Subcutaneous abdominal adipose tissue (tissue), 5 donors: ENCODE measurements around the gene PYCARD.

Experiments
- H3K27ac ChIP-seq: one replicate; pipeline ENCODE4 v1.7.0; 2013; ENCODE audit warnings: low read depth, mild to moderate bottlenecking, inconsistent platforms, low read length, moderate library complexity
- H3K27me3 ChIP-seq, 5 donors: one replicate each; pipeline ENCODE4 v1.7.0; 2013; ENCODE audit warnings: low read length in 5 of 5, inconsistent platforms in 1 of 5; ENCODE audit not compliant: control insufficient read depth in 5 of 5, insufficient read depth in 4 of 5
- H3K36me3 ChIP-seq, 5 donors: one replicate each; pipeline ENCODE4 v1.7.0; 2013; ENCODE audit warnings: low read length in 5 of 5; ENCODE audit not compliant: control insufficient read depth in 5 of 5, insufficient read depth in 5 of 5
- H3K4me1 ChIP-seq, 5 donors: one replicate each; pipeline ENCODE4 v1.7.0; 2013; ENCODE audit warnings: low read length in 5 of 5, mild to moderate bottlenecking in 3 of 5, moderate library complexity in 1 of 5; ENCODE audit not compliant: control insufficient read depth in 5 of 5, insufficient read depth in 5 of 5
- H3K4me3 ChIP-seq, 5 donors: one replicate each; pipeline ENCODE4 v1.7.0; 2013; ENCODE audit warnings: low read length in 5 of 5, low read depth in 1 of 5
- H3K9ac ChIP-seq, 5 donors: one replicate each; pipeline ENCODE4 v1.7.0; 2013; ENCODE audit warnings: low read length in 5 of 5, mild to moderate bottlenecking in 4 of 5, moderate library complexity in 3 of 5
- H3K9me3 ChIP-seq, 5 donors: one replicate each; pipeline ENCODE4 v1.7.0; 2013; ENCODE audit warnings: low read length in 5 of 5; ENCODE audit not compliant: control insufficient read depth in 5 of 5
- donor health status: healthy.
- donor health status: healthy.
- donor health status: healthy.
- donor health status: healthy.
- donor health status: healthy.

Gene PYCARD

DNA sequence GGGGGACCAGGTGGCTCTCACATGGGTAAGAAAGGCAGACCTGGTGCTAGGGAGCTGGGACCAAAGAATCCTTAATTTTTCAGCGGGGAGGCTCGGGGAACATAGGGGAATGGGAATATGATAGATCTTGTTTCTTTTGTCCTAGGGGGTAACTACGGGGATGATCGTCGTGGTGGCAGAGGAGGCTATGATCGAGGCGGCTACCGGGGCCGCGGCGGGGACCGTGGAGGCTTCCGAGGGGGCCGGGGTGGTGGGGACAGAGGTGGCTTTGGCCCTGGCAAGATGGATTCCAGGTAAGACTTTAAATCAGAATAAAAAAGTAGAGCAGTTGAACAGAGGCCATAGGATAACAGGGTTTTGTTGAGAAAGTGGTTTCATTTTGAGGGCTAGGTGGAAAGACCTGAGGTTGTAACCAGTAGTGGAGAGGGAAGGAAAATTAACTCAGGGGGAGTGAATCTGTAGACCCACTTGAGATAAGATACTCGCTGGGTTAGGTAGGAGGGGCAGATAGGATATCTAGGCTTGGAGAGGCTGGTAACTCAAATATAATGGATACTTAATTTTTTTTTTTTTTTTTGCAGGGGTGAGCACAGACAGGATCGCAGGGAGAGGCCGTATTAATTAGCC is 11.6 kb downstream of the PYCARD start:
- Histone ChIP-seq H3K4me1 (peaks cover 0 to 10% (median 0%) of the 10 kb centered on the region in 5 donors), H3K27ac (no peak overlapping the region), H3K4me3 (no peak overlapping the region), H3K27me3 (no peaks in the 10 kb centered on the region), H3K9ac (no peak overlapping the region), H3K9me3 (no peaks in the 10 kb centered on the region), H3K36me3 (peaks cover 56 to 100% (median 97%) of the 10 kb centered on the region in 5 donors)

DNA sequence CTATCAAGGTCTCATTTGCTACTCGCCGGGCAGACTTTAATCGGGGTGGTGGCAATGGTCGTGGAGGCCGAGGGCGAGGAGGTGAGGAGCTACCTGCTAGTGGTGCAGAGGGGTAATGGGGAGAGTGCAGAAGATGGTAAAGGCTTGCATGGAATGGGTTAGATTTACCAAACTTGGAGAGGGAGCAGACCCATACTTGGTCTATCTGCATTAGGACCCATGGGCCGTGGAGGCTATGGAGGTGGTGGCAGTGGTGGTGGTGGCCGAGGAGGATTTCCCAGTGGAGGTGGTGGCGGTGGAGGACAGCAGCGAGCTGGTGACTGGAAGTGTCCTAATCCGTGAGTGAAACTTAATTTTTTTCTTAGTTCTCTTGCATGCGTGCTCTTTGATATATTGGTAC is 12.5 kb downstream of the PYCARD start:
- Histone ChIP-seq H3K9me3 (no peaks in the 10 kb centered on the region), H3K27ac (no peak overlapping the region), H3K4me3 (no peak overlapping the region), H3K4me1 (peaks cover 0 to 17% (median 5%) of the 10 kb centered on the region in 5 donors), H3K36me3 (peaks cover 63 to 100% (median 97%) of the 10 kb centered on the region in 5 donors), H3K27me3 (no peaks in the 10 kb centered on the region), H3K9ac (no peak overlapping the region)

DNA sequence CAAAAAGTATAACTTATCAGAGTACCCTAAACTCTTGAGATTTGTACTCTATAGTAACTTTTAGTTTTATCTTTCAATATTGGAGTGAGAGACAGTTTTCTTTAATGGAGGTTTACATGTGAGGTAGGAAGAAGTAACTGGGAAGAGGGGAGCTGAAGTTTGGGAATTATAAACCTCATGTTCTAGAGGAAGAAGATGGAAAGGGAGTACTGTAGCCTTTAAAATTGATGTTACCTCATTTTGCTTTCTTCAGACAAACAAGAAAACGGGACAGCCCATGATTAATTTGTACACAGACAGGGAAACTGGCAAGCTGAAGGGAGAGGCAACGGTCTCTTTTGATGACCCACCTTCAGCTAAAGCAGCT is 13.2 kb downstream of the PYCARD start:
- no peaks in the 10 kb centered on the region for H3K27me3 ChIP-seq
- H3K4me3 ChIP-seq: no peak overlapping the region
- H3K36me3 ChIP-seq: peaks cover 60 to 100% (median 99%) of the 10 kb centered on the region in 5 donors
- no peaks in the 10 kb centered on the region for H3K9me3 ChIP-seq
- peaks cover 0 to 17% (median 5%) of the 10 kb centered on the region in 5 donors for H3K4me1 ChIP-seq
- no peak overlapping the region for H3K9ac ChIP-seq
- H3K27ac ChIP-seq: no peak overlapping the region

GRCh38 chr16:31188450-31189411 is 13.8 kb downstream of the PYCARD start:
- H3K9me3 ChIP-seq: no peaks in the 10 kb centered on the region
- H3K27me3 ChIP-seq: no peaks in the 10 kb centered on the region
- no peak overlapping the region for H3K27ac ChIP-seq
- H3K4me3 ChIP-seq: no peak overlapping the region
- H3K36me3 ChIP-seq: peaks cover 60 to 100% (median 99%) of the 10 kb centered on the region in 5 donors
- H3K9ac ChIP-seq: no peak overlapping the region
- peaks cover 0 to 20% (median 8%) of the 10 kb centered on the region in 5 donors for H3K4me1 ChIP-seq

DNA sequence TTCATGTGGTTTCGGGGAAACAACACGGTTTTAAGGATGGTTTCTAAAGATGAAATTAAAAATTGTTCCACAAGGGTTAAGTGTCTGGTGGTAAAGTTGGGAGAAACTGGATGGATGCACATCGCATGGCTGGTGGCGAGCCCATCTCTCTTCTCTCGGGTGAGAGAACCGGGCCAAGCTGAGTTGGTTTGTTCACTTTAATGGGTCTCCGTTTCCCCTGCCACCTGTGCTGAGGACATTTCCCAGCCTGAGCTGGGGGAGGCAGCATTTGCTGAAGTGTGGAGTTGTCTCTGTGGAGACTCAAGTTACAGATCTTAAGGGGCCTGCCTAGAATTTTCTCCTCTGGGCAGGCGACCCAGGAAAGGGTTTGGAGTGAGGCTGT is 14.8 kb downstream of the PYCARD start:
- H3K4me3 ChIP-seq: no peak overlapping the region
- H3K9me3 ChIP-seq: no peaks in the 10 kb centered on the region
- no peak overlapping the region for H3K27ac ChIP-seq
- no peak overlapping the region for H3K9ac ChIP-seq
- H3K27me3 ChIP-seq: no peaks in the 10 kb centered on the region
- peaks cover 0 to 28% (median 17%) of the 10 kb centered on the region in 5 donors for H3K4me1 ChIP-seq
- peaks cover 56 to 100% (median 99%) of the 10 kb centered on the region in 5 donors for H3K36me3 ChIP-seq

DNA sequence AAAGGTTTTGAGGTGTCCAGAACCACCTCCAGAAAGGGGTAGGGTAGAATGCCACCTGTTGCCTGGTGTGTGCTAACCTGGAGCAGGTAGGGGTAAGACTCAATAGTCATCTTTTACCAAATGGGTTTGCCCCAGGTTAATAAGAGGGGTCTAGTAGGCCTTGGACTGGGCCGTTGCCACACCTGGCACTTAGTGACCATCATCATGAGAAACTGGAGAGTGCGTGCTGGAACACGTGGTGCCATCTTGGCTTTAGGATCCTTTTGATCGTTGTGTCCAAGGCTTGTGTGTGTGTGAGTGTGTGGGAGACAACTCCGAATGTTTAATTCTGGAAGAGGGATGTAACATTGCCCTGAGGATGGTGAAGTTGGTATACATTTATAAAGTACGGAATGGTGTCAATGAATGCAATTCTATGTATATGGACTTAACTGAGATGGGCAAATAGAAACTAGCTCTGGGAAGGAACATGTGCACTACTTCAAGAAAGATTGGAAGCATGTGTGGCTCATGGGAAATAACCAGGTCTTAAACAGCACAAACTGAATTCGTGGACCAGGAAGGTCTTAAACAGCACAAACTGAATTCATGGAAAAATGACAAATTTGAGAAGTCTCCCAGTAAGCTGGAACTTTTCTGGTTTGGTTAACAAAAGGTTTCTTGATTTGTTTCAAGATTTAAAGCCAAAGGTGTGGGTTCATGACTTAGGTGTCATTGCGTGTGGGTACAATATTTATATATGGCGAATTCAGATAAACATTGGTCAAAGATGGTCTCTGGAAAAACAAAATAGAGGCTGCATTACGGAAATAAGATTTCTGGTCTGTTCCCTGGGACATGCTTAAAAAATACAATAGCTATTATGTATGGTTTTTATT is 15.4 kb downstream of the PYCARD start:
- Histone ChIP-seq H3K4me3 (no peak overlapping the region), H3K9me3 (no peaks in the 10 kb centered on the region), H3K36me3 (peaks cover 54 to 100% (median 98%) of the 10 kb centered on the region in 5 donors), H3K27me3 (no peaks in the 10 kb centered on the region), H3K4me1 (peaks cover 4 to 34% (median 23%) of the 10 kb centered on the region in 5 donors), H3K9ac (no peak overlapping the region), H3K27ac (no peak overlapping the region)

- Histone ChIP-seq H3K9ac (no peak overlapping the region), H3K9me3 (no peaks in the 10 kb centered on the region), H3K36me3 (peaks cover 44 to 90% (median 88%) of the 10 kb centered on the region in 5 donors), H3K27ac (no peak overlapping the region), H3K4me1 (peaks cover 6 to 44% (median 33%) of the 10 kb centered on the region in 5 donors), H3K4me3 (no peak overlapping the region), H3K27me3 (no peaks in the 10 kb centered on the region)
These were observed 16.4 kb downstream of the PYCARD start for GRCh38 chr16:31186176-31186575.

DNA sequence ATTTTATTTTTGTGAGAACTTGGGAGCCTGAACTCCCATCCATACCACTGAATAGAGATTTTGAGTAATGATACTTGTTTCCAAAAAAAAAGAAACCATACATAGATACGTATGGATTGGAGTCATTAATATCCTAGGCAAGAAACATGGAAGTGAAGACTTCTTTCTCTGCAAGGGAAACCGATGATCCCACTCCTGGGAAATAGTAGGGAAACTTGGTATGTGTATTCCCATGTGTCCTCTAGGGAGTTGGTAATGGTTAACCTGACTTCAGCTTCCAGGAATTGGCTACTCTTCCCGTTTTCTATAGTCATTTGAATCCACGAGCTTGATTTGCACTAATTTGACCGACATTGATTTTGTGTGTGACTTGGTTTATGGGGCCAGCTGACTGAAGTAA is 17.2 kb downstream of the PYCARD start:
- Histone ChIP-seq H3K4me1 (peaks cover 6 to 49% (median 35%) of the 10 kb centered on the region in 5 donors), H3K9ac (no peak overlapping the region), H3K4me3 (no peak overlapping the region), H3K27ac (peak overlapping the region; percentile 14), H3K27me3 (no peaks in the 10 kb centered on the region), H3K9me3 (no peaks in the 10 kb centered on the region), H3K36me3 (peaks cover 39 to 82% (median 80%) of the 10 kb centered on the region in 5 donors)

DNA sequence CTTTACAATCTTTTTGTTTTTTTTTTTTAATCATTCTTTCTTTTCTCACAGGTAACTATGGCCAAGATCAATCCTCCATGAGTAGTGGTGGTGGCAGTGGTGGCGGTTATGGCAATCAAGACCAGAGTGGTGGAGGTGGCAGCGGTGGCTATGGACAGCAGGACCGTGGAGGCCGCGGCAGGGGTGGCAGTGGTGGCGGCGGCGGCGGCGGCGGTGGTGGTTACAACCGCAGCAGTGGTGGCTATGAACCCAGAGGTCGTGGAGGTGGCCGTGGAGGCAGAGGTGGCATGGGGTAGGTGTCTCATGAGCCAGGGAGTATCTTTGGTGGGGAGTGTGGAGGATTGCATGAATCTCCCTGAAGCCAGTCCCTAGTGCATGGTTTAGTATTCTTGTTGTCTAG is 17.7 kb downstream of the PYCARD start:
- H3K36me3 ChIP-seq: peaks cover 38 to 77% (median 75%) of the 10 kb centered on the region in 5 donors
- no peaks in the 10 kb centered on the region for H3K9me3 ChIP-seq
- H3K9ac ChIP-seq: no peak overlapping the region
- H3K27ac ChIP-seq: no peak overlapping the region
- H3K4me1 ChIP-seq: peaks cover 6 to 49% (median 35%) of the 10 kb centered on the region in 5 donors
- H3K4me3 ChIP-seq: no peak overlapping the region
- H3K27me3 ChIP-seq: no peaks in the 10 kb centered on the region
